ENCODE results near the gene C6orf120.

C6orf120 gene

GRCh38 chr6:169701954-169702839, at the start of gene C6orf120, which contains the start of gene WDR27:
Gene C6orf120 (plus strand): TSS chr6:169702126. CDS start chr6:169702460, 334 bp downstream.
Gene WDR27 (minus strand): TSS chr6:169702029. CDS start chr6:169689005, 13,024 bp downstream.
- DNase-seq (ENCODE audit: low read depth in 1 of 2, low spot score in 1 of 2) = peak; percentile 72 to 96
- in situ Hi-C loops (cut with HindIII; ENCODE audit: low pct_unique_long_range_greater_than_20kb, low sequenced_read_pairs) = no loop called here
- no peak for TF ChIP-seq JUND (IDR thresholded peaks at IDR 0.05; ENCODE audit: low read depth)

GRCh38 chr6:169652896-169653295, 49.0 kb upstream of the C6orf120 start:
- TF ChIP-seq JUND (IDR thresholded peaks at IDR 0.05; ENCODE audit: low read depth) = no peak
- in situ Hi-C loops (cut with HindIII; ENCODE audit: low pct_unique_long_range_greater_than_20kb, low sequenced_read_pairs) = no loop called here
- DNase-seq (ENCODE audit: low read depth in 1 of 2, low spot score in 1 of 2) = no peak

- TF ChIP-seq JUND (IDR thresholded peaks at IDR 0.05; ENCODE audit: low read depth) = no peak
- in situ Hi-C loops (cut with HindIII; ENCODE audit: low pct_unique_long_range_greater_than_20kb, low sequenced_read_pairs) = no loop called here
These were observed 48.2 kb upstream of the C6orf120 start for GRCh38 chr6:169653691-169654090.

GRCh38 chr6:169654598-169655391, 47.1 kb upstream of the C6orf120 start:
- no peak for TF ChIP-seq JUND (IDR thresholded peaks at IDR 0.05; ENCODE audit: low read depth)
- no peak for DNase-seq (ENCODE audit: low read depth in 1 of 2, low spot score in 1 of 2)
- in situ Hi-C loops (cut with HindIII; ENCODE audit: low pct_unique_long_range_greater_than_20kb, low sequenced_read_pairs) = no loop called here

More at GRCh38 chr6:169653691-169654090, 48.2 kb upstream of the C6orf120 start:
- DNase-seq (ENCODE audit: low read depth in 1 of 2, low spot score in 1 of 2) = no peak

- DNase-seq (ENCODE audit: low read depth in 1 of 2, low spot score in 1 of 2) = no peak
- in situ Hi-C loops (cut with HindIII; ENCODE audit: low pct_unique_long_range_greater_than_20kb, low sequenced_read_pairs) = no loop called here
- no peak for TF ChIP-seq JUND (IDR thresholded peaks at IDR 0.05; ENCODE audit: low read depth)
These were observed 45.2 kb upstream of the C6orf120 start for GRCh38 chr6:169656546-169657283.

- DNase-seq (ENCODE audit: low read depth in 1 of 2, low spot score in 1 of 2) = no peak
- no peak for TF ChIP-seq JUND (IDR thresholded peaks at IDR 0.05; ENCODE audit: low read depth)
- in situ Hi-C loops (cut with HindIII; ENCODE audit: low pct_unique_long_range_greater_than_20kb, low sequenced_read_pairs) = no loop called here
These were observed 44.7 kb upstream of the C6orf120 start for GRCh38 chr6:169657284-169657610.

- no peak for DNase-seq (ENCODE audit: low read depth in 1 of 2, low spot score in 1 of 2)
- TF ChIP-seq JUND (IDR thresholded peaks at IDR 0.05; ENCODE audit: low read depth) = no peak
- in situ Hi-C loops (cut with HindIII; ENCODE audit: low pct_unique_long_range_greater_than_20kb, low sequenced_read_pairs) = no loop called here
These were observed 41.9 kb upstream of the C6orf120 start for GRCh38 chr6:169659820-169660610.

- no peak for TF ChIP-seq JUND (IDR thresholded peaks at IDR 0.05; ENCODE audit: low read depth)
- no peak for DNase-seq (ENCODE audit: low read depth in 1 of 2, low spot score in 1 of 2)
- in situ Hi-C loops (cut with HindIII; ENCODE audit: low pct_unique_long_range_greater_than_20kb, low sequenced_read_pairs) = no loop called here
These were observed 41.1 kb upstream of the C6orf120 start for GRCh38 chr6:169660751-169661390.

- in situ Hi-C loops (cut with HindIII; ENCODE audit: low pct_unique_long_range_greater_than_20kb, low sequenced_read_pairs) = no loop called here
- no peak for TF ChIP-seq JUND (IDR thresholded peaks at IDR 0.05; ENCODE audit: low read depth)
- no peak for DNase-seq (ENCODE audit: low read depth in 1 of 2, low spot score in 1 of 2)
These were observed 40.6 kb upstream of the C6orf120 start for GRCh38 chr6:169661391-169661756.

GRCh38 chr6:169663468-169663867, 38.5 kb upstream of the C6orf120 start:
- in situ Hi-C loops (cut with HindIII; ENCODE audit: low pct_unique_long_range_greater_than_20kb, low sequenced_read_pairs) = no loop called here
- DNase-seq (ENCODE audit: low read depth in 1 of 2, low spot score in 1 of 2) = no peak
- TF ChIP-seq JUND (IDR thresholded peaks at IDR 0.05; ENCODE audit: low read depth) = no peak

- in situ Hi-C loops (cut with HindIII; ENCODE audit: low pct_unique_long_range_greater_than_20kb, low sequenced_read_pairs) = no loop called here
- TF ChIP-seq JUND (IDR thresholded peaks at IDR 0.05; ENCODE audit: low read depth) = no peak
- no peak for DNase-seq (ENCODE audit: low read depth in 1 of 2, low spot score in 1 of 2)
These were observed 37.7 kb upstream of the C6orf120 start for GRCh38 chr6:169664227-169664626.
